ENCODE measurements around the gene SLC22A4.

DNA sequence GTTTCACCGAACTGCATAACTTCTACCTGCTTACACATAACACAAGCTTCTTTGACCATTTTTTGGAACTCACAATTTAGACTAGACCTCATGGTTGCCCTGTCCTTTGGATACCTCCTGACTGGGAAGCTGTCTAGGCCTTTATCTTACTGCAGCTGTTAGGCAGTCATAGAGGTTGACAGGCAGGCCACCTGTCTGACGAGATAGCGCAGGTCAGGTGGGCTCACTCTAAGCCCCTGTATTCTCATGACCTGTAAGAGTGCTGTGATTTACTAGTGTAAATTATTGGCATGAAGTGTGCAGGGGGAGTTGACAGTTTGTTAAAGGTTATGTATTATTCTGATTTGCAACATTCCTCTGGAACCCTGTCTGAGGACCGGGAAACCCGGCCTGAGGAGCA is 29.0 kb downstream of the SLC22A4 start:
- TF ChIP-seq CTCF (IDR thresholded peaks at IDR 0.05) (no peak), POLR2AphosphoS5 (IDR thresholded peaks at IDR 0.05) (no peak), POLR2A (IDR thresholded peaks at IDR 0.05) (no peak)
